Stomach (tissue), 9 donors: ENCODE data around the gene BBC3. TPM values are rescaled to one million over a fixed set of nuclear protein-coding genes. Genes with fewer than 3 reads are reported as not detected.

Source experiments
- DNase-seq, 2 donors: peaks; one replicate each; pipeline versions ENCODE4 v3.0.0 to v3.0.0-alpha.2; 2013 to 2019
- H3K27ac ChIP-seq, 5 donors: fragments of 200-600 bp in 4 of 5; sonication (generic) in 4 of 5; one replicate each; pipeline ENCODE4 v1.5.1; 2013 to 2019; ENCODE audit warnings: mild to moderate bottlenecking in 1 of 5, moderate library complexity in 1 of 5
- H3K27me3 ChIP-seq, 3 donors: fragments of 200-600 bp; sonication (generic); one replicate each; pipeline ENCODE4 v1.5.1; 2017 to 2019; ENCODE audit warnings: mixed run types in 1 of 3
- H3K36me3 ChIP-seq, 4 donors: fragments of 200-600 bp; sonication (generic); 1 replicate in 3 of 4; 2 replicates in 1 of 4; pipeline ENCODE4 v1.5.1; 2016 to 2019
- H3K4me1 ChIP-seq, 4 donors: fragments of 200-600 bp; sonication (generic); one replicate each; pipeline ENCODE4 v1.5.1; 2016 to 2019
- H3K4me3 ChIP-seq, 4 donors: fragments of 200-600 bp; sonication (generic) in 3 of 4; one replicate each; pipeline ENCODE4 v1.5.1; 2016 to 2019; ENCODE audit warnings: mild to moderate bottlenecking in 1 of 4
- H3K9me3 ChIP-seq, 4 donors: fragments of 200-600 bp; sonication (generic); one replicate each; pipeline ENCODE4 v1.5.1; 2016 to 2019
- CTCF ChIP-seq, 7 experiments: fragments of 450-650 bp in 4 of 7; fragments of 200-600 bp in 3 of 7; sonication (generic) in 3 of 7; IDR thresholded peaks; one replicate each; pipeline ENCODE4 v1.5.1; 2016 to 2019; ENCODE audit warnings: antibody characterized with exemption in 7 of 7, control low read depth in 2 of 7, mild to moderate bottlenecking in 1 of 7
- EP300 ChIP-seq: sonication (generic); formaldehyde crosslinking; IDR thresholded peaks from one replicate; pipeline ENCODE4 v1.6.1; 2017; ENCODE audit warnings: antibody characterized with exemption
- POLR2A ChIP-seq, 4 donors: fragments of 450-650 bp; IDR thresholded peaks; one replicate each; pipeline ENCODE4 v1.6.1; 2016; ENCODE audit warnings: antibody characterized with exemption in 4 of 4, control low read depth in 2 of 4, mild to moderate bottlenecking in 1 of 4, moderate library complexity in 1 of 4
- POLR2AphosphoS5 ChIP-seq, 3 donors: sonication (generic); formaldehyde crosslinking; IDR thresholded peaks; one replicate each; pipeline ENCODE4 v1.6.1; 2016; ENCODE audit warnings: antibody characterized with exemption in 3 of 3
- WGBS, 5 donors: extraction: QIAGEN DNeasy Blood & Tissue Kit in 3 of 5; methylation state at CpG; one replicate each; pipeline versions ENCODE4 v1.1.5 to v1.1.7; 2013 to 2018; 5-methylcytosine and 5-hydroxymethylcytosine counted together
- intact Hi-C: fragments of 100-400 bp; cut with DNase I; formaldehyde crosslinking; loops from one replicate; pipeline ENCODE4 v1.15.1; 2023; ENCODE audit warnings: low total_unique reads
- polyA plus RNA-seq, 3 donors: library from polyadenylated mRNA; stranded (reverse); fragments of 200-250 nt; gene quantifications; one replicate each; pipeline ENCODE4 v1.2.3, GENCODE V29; 2013
- small RNA-seq, 4 donors: library from RNA; depleted of rRNA; stranded (forward); fragments of <200 nt; gene quantifications; one replicate each; pipeline ENCODE3, GENCODE V24; 2016
- total RNA-seq, 5 donors: library from RNA; depleted of rRNA; stranded (reverse); fragments of >200 nt; gene quantifications; one replicate each; pipeline versions ENCODE4 v1.1.0 to v1.2.3, GENCODE V29; 2014 to 2016
- donor health status: healthy with polysubstance abuse.
- donor health status: Bipolar disorder and iron deficiency.
- donor health status: healthy.

Gene BBC3
- total and polyA plus RNA-seq, 8 donors = 2.9 to 69.2 (median 10.9) TPM

DNA sequence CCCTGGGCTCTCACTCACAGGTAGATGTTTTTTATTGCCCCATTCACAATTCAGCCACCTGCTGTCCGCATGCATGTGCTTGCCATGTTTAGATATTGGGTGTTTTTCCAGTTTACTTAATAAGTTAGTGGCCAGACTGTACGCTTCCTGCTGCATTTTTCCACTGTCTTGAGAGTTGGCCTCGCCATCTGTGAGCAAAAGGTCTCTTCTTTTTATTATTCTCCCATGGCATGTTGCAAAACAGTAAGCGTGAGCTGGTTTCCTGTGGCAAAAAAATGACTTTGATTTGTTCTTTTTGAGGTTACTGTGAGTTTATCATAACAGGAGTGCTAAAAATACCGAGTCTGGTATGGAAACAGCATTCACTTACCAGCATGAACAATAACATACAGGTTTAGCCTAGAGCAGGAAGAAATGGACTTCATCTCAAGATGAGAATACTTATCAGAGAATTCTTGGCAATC lies 54.3 kb downstream of the BBC3 start:
- Histone ChIP-seq H3K27ac (peak overlapping the region; percentile 32 to 80 (median 58)), H3K36me3 (peaks cover 10 to 55% (median 46%) of the 10 kb centered on the region in 4 donors), H3K27me3 (no peaks in the 10 kb centered on the region), H3K4me1 (peaks cover 10 to 46% (median 25%) of the 10 kb centered on the region in 4 donors), H3K9me3 (no peaks in the 10 kb centered on the region), H3K4me3 (no peak overlapping the region)
- DNase-seq = peak in 1 of 2 donors; percentile 35
- intact Hi-C loops = no loop called here
- 23 to 56% (median 32%) methylated on average over 5 of the region's 5 CpGs for WGBS, 5 donors
- no peak for TF ChIP-seq EP300
- TF ChIP-seq POLR2AphosphoS5 (IDR thresholded peaks at IDR 0.05) = peak in 1 of 3 donors; percentile 42
- TF ChIP-seq POLR2A (IDR thresholded peaks at IDR 0.05) = no peak

- H3K4me3 ChIP-seq = no peak overlapping the region
- H3K9me3 ChIP-seq = no peaks in the 10 kb centered on the region
- 56 to 70% (median 68%) methylated on average over 5 of the region's 5 CpGs for WGBS, 5 donors
- intact Hi-C loops = no loop called here
- no peaks in the 10 kb centered on the region for H3K27me3 ChIP-seq
- peaks cover 10 to 46% (median 25%) of the 10 kb centered on the region in 4 donors for H3K4me1 ChIP-seq
- TF ChIP-seq EP300 (no peak), POLR2A (IDR thresholded peaks at IDR 0.05) (no peak), POLR2AphosphoS5 (IDR thresholded peaks at IDR 0.05) (peak in 1 of 3 donors; percentile 42), CTCF (IDR thresholded peaks at IDR 0.05) (no peak)
- H3K36me3 ChIP-seq = peaks cover 10 to 60% (median 50%) of the 10 kb centered on the region in 4 donors
- DNase-seq = no peak
- peak overlapping the region; percentile 32 to 80 (median 58) for H3K27ac ChIP-seq
Measured at GRCh38 chr19:47176071-47176626, 54.9 kb downstream of the BBC3 start.

- H3K9me3 ChIP-seq = no peaks in the 10 kb centered on the region
- peaks cover 18 to 75% (median 64%) of the 10 kb centered on the region in 4 donors for H3K36me3 ChIP-seq
- peaks cover 10 to 32% (median 25%) of the 10 kb centered on the region in 4 donors for H3K4me1 ChIP-seq
- DNase-seq = no peak
- intact Hi-C loops = no loop called here
- no peaks in the 10 kb centered on the region for H3K27me3 ChIP-seq
- H3K27ac ChIP-seq = no peak overlapping the region
- 88 to 96% (median 95%) methylated on average over 19 of the region's 19 CpGs for WGBS, 5 donors
- TF ChIP-seq POLR2A (IDR thresholded peaks at IDR 0.05) (no peak), POLR2AphosphoS5 (IDR thresholded peaks at IDR 0.05) (no peak), CTCF (IDR thresholded peaks at IDR 0.05) (no peak), EP300 (no peak)
- no peak overlapping the region for H3K4me3 ChIP-seq
Measured at GRCh38 chr19:47172666-47173455, 58.1 kb downstream of the BBC3 start.

Small RNAs within 50 kb of the gene (small RNA-seq; reads per million reads assigned to genes)
- 0 reads per million in 4 donors for gene MIR3190

Other genes with a start within 250 kb of the BBC3 start
- 1 to 10 TPM in 1 of 5 donors, under 1 TPM in 1, not detected in 3; 0.72 to 2.3 TPM for gene NPAS1, start 211.4 kb downstream of the BBC3 start, total RNA-seq
- gene NPAS1, start 211.4 kb downstream of the BBC3 start, polyA plus RNA-seq = 1 to 10 TPM; 1.1 to 8.9 (median 1.1) TPM
- gene TMEM160, start 182.6 kb downstream of the BBC3 start, total RNA-seq = 100 to 1,000 TPM in 1 of 5 donors, 10 to 100 TPM in 2, 1 to 10 TPM in 1, not detected in 1; 7.0 to 232 (median 23.9) TPM
- 10 to 100 TPM in 2 of 3 donors, 1 to 10 TPM in 1; 5.4 to 76.1 (median 59.0) TPM for gene TMEM160, start 182.6 kb downstream of the BBC3 start, polyA plus RNA-seq
- 10 to 100 TPM; 14.7 to 78.5 (median 38.8) TPM for gene ZC3H4, start 117.4 kb downstream of the BBC3 start, total RNA-seq
- gene ZC3H4, start 117.4 kb downstream of the BBC3 start, polyA plus RNA-seq = 1 to 10 TPM; 4.7 to 8.5 (median 5.7) TPM
- gene SAE1, start 100.4 kb downstream of the BBC3 start, total RNA-seq = 100 to 1,000 TPM in 1 of 5 donors, 10 to 100 TPM in 4; 16.2 to 373 (median 38.7) TPM
- 10 to 100 TPM; 37.8 to 53.9 (median 48.4) TPM for gene SAE1, start 100.4 kb downstream of the BBC3 start, polyA plus RNA-seq
- gene CCDC9, start 25.3 kb upstream of the BBC3 start, total RNA-seq = 10 to 100 TPM; 16.1 to 62.4 (median 21.7) TPM
- 10 to 100 TPM; 14.3 to 35.1 (median 20.9) TPM for gene CCDC9, start 25.3 kb upstream of the BBC3 start, polyA plus RNA-seq
- gene INAFM1, start 43.7 kb upstream of the BBC3 start, total RNA-seq = 1 to 10 TPM in 4 of 5 donors, not detected in 1; 1.8 to 7.7 (median 4.5) TPM
- gene INAFM1, start 43.7 kb upstream of the BBC3 start, polyA plus RNA-seq = 10 to 100 TPM; 14.1 to 48.0 (median 18.7) TPM
- 10 to 100 TPM in 1 of 5 donors, 1 to 10 TPM in 3, under 1 TPM in 1; 0.45 to 15.2 (median 1.9) TPM for gene C5AR1, start 78.7 kb upstream of the BBC3 start, total RNA-seq
- gene C5AR1, start 78.7 kb upstream of the BBC3 start, polyA plus RNA-seq = 1 to 10 TPM; 2.3 to 7.2 (median 3.5) TPM
- 10 to 100 TPM in 1 of 5 donors, under 1 TPM in 2, not detected in 2; 0.73 to 11.1 (median 0.87) TPM for gene C5AR2, start 101.0 kb upstream of the BBC3 start, total RNA-seq
- under 1 TPM; 0.13 to 0.93 (median 0.76) TPM for gene C5AR2, start 101.0 kb upstream of the BBC3 start, polyA plus RNA-seq
- 10 to 100 TPM in 4 of 5 donors, 1 to 10 TPM in 1; 8.1 to 28.6 (median 13.4) TPM for gene DHX34, start 118.1 kb upstream of the BBC3 start, total RNA-seq
- 1 to 10 TPM; 6.9 to 9.7 (median 9.0) TPM for gene DHX34, start 118.1 kb upstream of the BBC3 start, polyA plus RNA-seq
- gene MEIS3, start 188.3 kb upstream of the BBC3 start, total RNA-seq = 10 to 100 TPM in 3 of 5 donors, 1 to 10 TPM in 2; 3.1 to 18.2 (median 10.5) TPM
- gene MEIS3, start 188.3 kb upstream of the BBC3 start, polyA plus RNA-seq = 10 to 100 TPM; 11.9 to 16.7 (median 15.3) TPM
- 10 to 100 TPM in 1 of 5 donors, 1 to 10 TPM in 3, under 1 TPM in 1; 0.73 to 17.9 (median 6.4) TPM for gene SLC8A2, start 240.7 kb upstream of the BBC3 start, total RNA-seq
- under 1 TPM; 0.12 to 0.60 (median 0.46) TPM for gene SLC8A2, start 240.7 kb upstream of the BBC3 start, polyA plus RNA-seq